IMR-90 (cell line): ENCODE data around the gene ZNF112. TPM values are rescaled to one million over a fixed set of nuclear protein-coding genes. Genes with fewer than 3 reads are reported as not detected.

Experiments used
- ATAC-seq: fragments of 200-7000 bp; cut with Tn5 transposase; 2 replicates; pipeline ENCODE4 v1.9.1; 2020; ENCODE audit warnings: low read depth, mild to moderate bottlenecking, moderate library complexity
- BruUV-seq: library from RNA; stranded (reverse); fragments of 400-500 nt; replicated peaks from 2 replicates; lab custom pipeline; 2021; lab: Mats Ljungman, UMichigan
- CTCF ChIA-PET: fragments of 300-600 bp; formaldehyde crosslinking; extraction: SDS; loops from one replicate; lab custom pipeline; 2021; ENCODE audit warnings: antibody characterized with exemption; lab: Yijun Ruan, JAX
- POLR2A ChIA-PET: fragments of 300-600 bp; sonication (Branson Sonifier 250); formaldehyde crosslinking; loops from one replicate; lab custom pipeline; 2022; ENCODE audit warnings: antibody characterized with exemption; ENCODE audit not compliant: unreplicated experiment; lab: Charles Lee
- DNase-seq: peaks from one replicate; pipeline ENCODE4 v3.0.0; 2013
- H2AFZ ChIP-seq: replicated peaks from 2 replicates; pipeline ENCODE3; 2013; ENCODE audit warnings: low read length, mild to moderate bottlenecking; ENCODE audit not compliant: poor library complexity
- H2AK5ac ChIP-seq: 2 replicates; pipeline ENCODE4 v1.6.1; 2013; ENCODE audit warnings: low read depth, low read length, inconsistent platforms
- H2AK9ac ChIP-seq: replicated peaks from 2 replicates; pipeline ENCODE3; 2013; ENCODE audit warnings: mild to moderate bottlenecking, low read depth, low read length, moderate library complexity; ENCODE audit not compliant: poor library complexity
- H2BK120ac ChIP-seq: 2 replicates; pipeline ENCODE4 v1.6.1; 2013; ENCODE audit warnings: low read depth, low read length, inconsistent platforms
- H2BK15ac ChIP-seq: 3 replicates; pipeline ENCODE4 v1.6.1; 2013; ENCODE audit warnings: low read depth, low read length, inconsistent platforms
- H2BK20ac ChIP-seq: 2 replicates; pipeline ENCODE4 v1.6.1; 2013; ENCODE audit warnings: low read depth, mild to moderate bottlenecking, inconsistent platforms, low read length, moderate library complexity
- H2BK5ac ChIP-seq: 2 replicates; pipeline ENCODE4 v1.6.1; 2013; ENCODE audit warnings: mild to moderate bottlenecking, low read depth, low read length, inconsistent platforms; ENCODE audit not compliant: poor library complexity, severe bottlenecking
- H3K14ac ChIP-seq: replicated peaks from 2 replicates; pipeline ENCODE4 v1.6.1; 2013; ENCODE audit warnings: low read depth, low read length, inconsistent platforms
- H3K18ac ChIP-seq: 2 replicates; pipeline ENCODE4 v1.6.1; 2013; ENCODE audit warnings: low read depth, low read length, control low read depth
- H3K23ac ChIP-seq: 2 replicates; pipeline ENCODE4 v1.6.1; 2013; ENCODE audit warnings: low read depth, low read length, inconsistent platforms
- H3K27ac ChIP-seq: 2 replicates; pipeline ENCODE4 v1.5.1; 2013; ENCODE audit warnings: mild to moderate bottlenecking, control low read depth, low read length; ENCODE audit not compliant: insufficient read depth
- H3K27me3 ChIP-seq: 2 replicates; pipeline ENCODE4 v1.6.1; 2013; ENCODE audit warnings: low read length; ENCODE audit not compliant: control insufficient read depth, insufficient read depth
- H3K36me3 ChIP-seq: 2 replicates; pipeline ENCODE4 v1.6.1; 2013; ENCODE audit warnings: low read length, mixed read lengths; ENCODE audit not compliant: control insufficient read depth, insufficient read depth
- H3K4ac ChIP-seq: 2 replicates; pipeline ENCODE4 v1.6.1; 2013; ENCODE audit warnings: low read depth, low read length, inconsistent platforms
- H3K4me1 ChIP-seq: 2 replicates; pipeline ENCODE4 v1.6.1; 2013; ENCODE audit warnings: low read length, mixed read lengths; ENCODE audit not compliant: control insufficient read depth, insufficient read depth
- H3K4me2 ChIP-seq: 2 replicates; pipeline ENCODE4 v1.6.1; 2013; ENCODE audit warnings: low read depth, mild to moderate bottlenecking, control low read depth, low read length, moderate library complexity
- H3K4me3 ChIP-seq: 2 replicates; pipeline ENCODE4 v1.5.1; 2013; ENCODE audit warnings: low read depth, mild to moderate bottlenecking, control low read depth, low read length, moderate library complexity; ENCODE audit not compliant: insufficient read depth
- H3K56ac ChIP-seq: 2 replicates; pipeline ENCODE4 v1.6.1; 2013; ENCODE audit warnings: low read length, inconsistent platforms; ENCODE audit not compliant: insufficient read depth; ENCODE audit errors: extremely low read depth
- H3K79me1 ChIP-seq, 2 experiments: 2 replicates each; pipeline ENCODE4 v1.6.1; 2013; ENCODE audit warnings: low read length in 2 of 2, inconsistent platforms in 1 of 2, low read depth in 1 of 2
- H3K9ac ChIP-seq: 2 replicates; pipeline ENCODE4 v1.6.1; 2013; ENCODE audit warnings: low read depth, low read length, control low read depth
- H3K9me1 ChIP-seq: 2 replicates; pipeline ENCODE4 v1.6.1; 2013; ENCODE audit warnings: low read length, inconsistent platforms; ENCODE audit not compliant: insufficient read depth
- H3K9me3 ChIP-seq: 2 replicates; pipeline ENCODE4 v1.6.1; 2013; ENCODE audit warnings: low read length; ENCODE audit not compliant: control insufficient read depth, insufficient read depth
- H4K20me1 ChIP-seq: 2 replicates; pipeline ENCODE4 v1.6.1; 2013; ENCODE audit warnings: low read length, inconsistent platforms; ENCODE audit not compliant: insufficient read depth
- H4K5ac ChIP-seq: 2 replicates; pipeline ENCODE4 v1.6.1; 2013; ENCODE audit warnings: mild to moderate bottlenecking, low read depth, low read length, control low read depth
- H4K8ac ChIP-seq, 2 experiments: 2 replicates each; pipeline ENCODE4 v1.6.1; 2013; ENCODE audit warnings: low read depth in 2 of 2, low read length in 2 of 2, control low read depth in 1 of 2, inconsistent platforms in 1 of 2
- H4K91ac ChIP-seq: 2 replicates; pipeline ENCODE4 v1.6.1; 2013; ENCODE audit warnings: low read depth, low read length, inconsistent platforms; ENCODE audit not compliant: insufficient read depth
- BHLHE40 ChIP-seq: fragments of 150-350 bp; IDR thresholded peaks from 2 replicates; pipeline ENCODE4 v1.6.1; 2016; ENCODE audit warnings: mild to moderate bottlenecking, low read depth, low read length
- CEBPB ChIP-seq: IDR thresholded peaks from 2 replicates; pipeline ENCODE4 v1.6.1; 2012; ENCODE audit warnings: low read depth, low read length, improper control_type of control experiment
- CTCF ChIP-seq: conservative IDR thresholded peaks from 2 replicates; pipeline ENCODE4 v1.5.1; 2012; ENCODE audit warnings: mild to moderate bottlenecking, low read depth, low read length, improper control_type of control experiment
- ELK1 ChIP-seq: fragments of 150-350 bp; IDR thresholded peaks from 2 replicates; pipeline ENCODE4 v1.6.1; 2016; ENCODE audit warnings: low read depth, mild to moderate bottlenecking, low read length, moderate library complexity, borderline replicate concordance
- FOS ChIP-seq: fragments of 150-350 bp; IDR thresholded peaks from 2 replicates; pipeline ENCODE4 v1.6.1; 2016; ENCODE audit warnings: low read depth, low read length
- MAFK ChIP-seq: IDR thresholded peaks from 2 replicates; pipeline ENCODE4 v1.6.1; 2012; ENCODE audit warnings: low read depth, low read length, improper control_type of control experiment
- MAZ ChIP-seq: IDR thresholded peaks from 2 replicates; pipeline ENCODE4 v1.6.1; 2012; ENCODE audit warnings: low read depth, mild to moderate bottlenecking, low read length, improper control_type of control experiment, moderate library complexity, borderline replicate concordance
- MXI1 ChIP-seq: IDR thresholded peaks from 2 replicates; pipeline ENCODE4 v1.6.1; 2012; ENCODE audit warnings: low read depth, mild to moderate bottlenecking, low read length, moderate library complexity, borderline replicate concordance
- NFE2L2 ChIP-seq: fragments of 150-350 bp; IDR thresholded peaks from 2 replicates; pipeline ENCODE4 v1.6.1; 2016; ENCODE audit warnings: low read depth, mild to moderate bottlenecking, low read length
- POLR2A ChIP-seq: IDR thresholded peaks from 2 replicates; pipeline ENCODE4 v1.6.1; 2012; ENCODE audit warnings: mild to moderate bottlenecking, low read depth, low read length
- RAD21 ChIP-seq: IDR thresholded peaks from 2 replicates; pipeline ENCODE4 v1.6.1; 2012; ENCODE audit warnings: low read length, improper control_type of control experiment
- RCOR1 ChIP-seq: IDR thresholded peaks from 2 replicates; pipeline ENCODE4 v1.6.1; 2012; ENCODE audit warnings: mild to moderate bottlenecking, low read length, improper control_type of control experiment; ENCODE audit not compliant: insufficient replicate concordance
- RFX5 ChIP-seq: IDR thresholded peaks from 2 replicates; pipeline ENCODE4 v1.8.0; 2012; ENCODE audit warnings: low read depth, mild to moderate bottlenecking, low read length, moderate library complexity
- SMC3 ChIP-seq: fragments of 150-350 bp; IDR thresholded peaks from 2 replicates; pipeline ENCODE4 v1.6.1; 2016; ENCODE audit warnings: low read depth, mild to moderate bottlenecking, antibody characterized with exemption, low read length, moderate library complexity
- USF2 ChIP-seq: fragments of 150-350 bp; IDR thresholded peaks from 2 replicates; pipeline ENCODE4 v1.6.1; 2017; ENCODE audit warnings: mild to moderate bottlenecking, antibody characterized with exemption, low read length, low read depth
- WGBS, 2 experiments: methylation state at CpG; one replicate each; pipeline versions ENCODE4 v1.1.5 to v1.1.7; 2013; ENCODE audit warnings: missing lambda C conversion rate in 2 of 2; ENCODE audit not compliant: insufficient read length in 1 of 2; ENCODE audit errors: extremely low coverage in 2 of 2; 5-methylcytosine and 5-hydroxymethylcytosine counted together
- dilution Hi-C: fragments of 300-500 bp; cut with HindIII; formaldehyde crosslinking; loops from one replicate; pipeline ENCODE4 v1.14.3; 2018; ENCODE audit warnings: low sequenced_read_pairs; ENCODE audit not compliant: unreplicated experiment
- in situ Hi-C: fragments of 300-500 bp; cut with MboI; formaldehyde crosslinking; loops from 3 replicates; pipeline ENCODE4 v1.14.3; 2019; ENCODE audit warnings: low sequenced_read_pairs, inconsistent platforms, mixed read lengths
- intact Hi-C: fragments of 100-400 bp; cut with micrococcal nuclease; formaldehyde crosslinking; loops from 2 replicates; pipeline ENCODE4 v1.10.0; 2022
- polyA plus RNA-seq, 3 experiments: library from polyadenylated mRNA; depleted of rRNA; stranded (reverse); fragments of >200 nt; gene quantifications; 2 replicates each; pipeline ENCODE4 v1.2.3, GENCODE V29; 2012; ENCODE audit warnings: low replicate concordance in 1 of 3
- total RNA-seq: library from RNA; depleted of rRNA; stranded (reverse); fragments of >200 nt; gene quantifications from 2 replicates; pipeline ENCODE4 v1.2.3, GENCODE V29; 2012

Gene ZNF112
- total and polyA plus RNA-seq, 2 of the 4 experiments (the other 2 are of a cell fraction) = 2.1 to 7.7 TPM

- 100% methylated on average over 1 of the region's 2 CpGs; no CpG with 5 or more reads in 1 of the 2 experiments for WGBS, 2 experiments
- no peaks in the 10 kb centered on the region for H3K27me3 ChIP-seq
- DNase-seq (no peak), ATAC-seq (no peak)
- no peak overlapping the region for H2BK120ac ChIP-seq
- intact Hi-C loops = no loop called here
- H2BK15ac ChIP-seq = no peak overlapping the region
- H2AK9ac ChIP-seq = no peak overlapping the region
- no peak overlapping the region for H3K18ac ChIP-seq
- in situ Hi-C loops = no loop called here
- no peak overlapping the region for H2BK20ac ChIP-seq
- no peak overlapping the region for H3K56ac ChIP-seq
- H3K36me3 ChIP-seq = peaks cover 17% of the 10 kb centered on the region
- no peak overlapping the region for H3K4me3 ChIP-seq
- no peaks in the 10 kb centered on the region for H3K4me1 ChIP-seq
- no peak overlapping the region for H3K14ac ChIP-seq
- POLR2A ChIA-PET = no interaction called here
- no peaks in the 10 kb centered on the region for H4K20me1 ChIP-seq
- 0 out of 2 replicates have a peak, but pooled peaks cover 4% of the 10 kb centered on the region for H3K9me3 ChIP-seq
- H3K27ac ChIP-seq = no peak overlapping the region
- no peak overlapping the region for H2BK5ac ChIP-seq
- H3K9ac ChIP-seq = no peak overlapping the region
- CTCF ChIA-PET = no interaction called here
- no peak overlapping the region for H3K4ac ChIP-seq
- H2AFZ ChIP-seq = no peak overlapping the region
- H2AK5ac ChIP-seq = no peak overlapping the region
- no peak overlapping the region for H4K8ac ChIP-seq
- no peak overlapping the region for H3K23ac ChIP-seq
- H3K9me1 ChIP-seq = no peaks in the 10 kb centered on the region
- dilution Hi-C loops = no loop called here
- BruUV-seq = no TSS peak
- no peak for TF ChIP-seq NFE2L2
- no peak for TF ChIP-seq RAD21
- no peak for TF ChIP-seq MAFK
- no peak for TF ChIP-seq USF2
- TF ChIP-seq RCOR1 = no peak
- no peak for TF ChIP-seq MXI1
- TF ChIP-seq BHLHE40 = no peak
- no peak for TF ChIP-seq SMC3
- no peak for TF ChIP-seq POLR2A
- TF ChIP-seq CEBPB = no peak
- TF ChIP-seq MAZ = no peak
- no peak for TF ChIP-seq FOS
- no peak for TF ChIP-seq RFX5
- no peak for TF ChIP-seq ELK1
- TF ChIP-seq CTCF = no peak
- H4K91ac ChIP-seq = no peak overlapping the region
- no peak overlapping the region for H4K5ac ChIP-seq
- peaks cover 10 to 23% of the 10 kb centered on the region in 2 experiments for H3K79me1 ChIP-seq
- no peak overlapping the region for H3K4me2 ChIP-seq
These were observed 14.7 kb downstream of the ZNF112 start for GRCh38 chr19:44341794-44342193.
